NT2/D1 (cell line): ENCODE data around the gene CAMTA1.

Experiments
- DNase-seq: peaks from one replicate; pipeline ENCODE4 v3.0.0-alpha.2; 2011; ENCODE audit warnings: low read depth, low spot score
- H3K27me3 ChIP-seq: 2 replicates; pipeline ENCODE4 v1.6.0; 2011; ENCODE audit warnings: mild to moderate bottlenecking; ENCODE audit not compliant: insufficient read length, insufficient read depth
- H3K36me3 ChIP-seq: 2 replicates; pipeline ENCODE4 v1.6.1; 2011; ENCODE audit warnings: mild to moderate bottlenecking, low read length, mixed read lengths; ENCODE audit not compliant: insufficient read depth, insufficient read length
- H3K4me1 ChIP-seq: 2 replicates; pipeline ENCODE4 v1.5.1; 2011; ENCODE audit not compliant: insufficient read depth, insufficient read length
- H3K4me3 ChIP-seq: 2 replicates; pipeline ENCODE4 v1.5.1; 2011; ENCODE audit warnings: low read depth; ENCODE audit not compliant: insufficient read length
- H3K9ac ChIP-seq: 2 replicates; pipeline ENCODE4 v1.6.0; 2011; ENCODE audit warnings: low read depth; ENCODE audit not compliant: insufficient read length
- H3K9me3 ChIP-seq: 2 replicates; pipeline ENCODE4 v1.5.1; 2011; ENCODE audit warnings: mild to moderate bottlenecking, low read length; ENCODE audit not compliant: insufficient read depth
- SUZ12 ChIP-seq: IDR thresholded peaks from 2 replicates; pipeline ENCODE4 v1.6.1; 2011; ENCODE audit not compliant: insufficient read length, insufficient read depth; ENCODE audit errors: extremely low read depth
- YY1 ChIP-seq: IDR thresholded peaks from 2 replicates; pipeline ENCODE4 v1.6.1; 2011; ENCODE audit not compliant: insufficient read length, insufficient read depth
- ZNF274 ChIP-seq: IDR thresholded peaks from 2 replicates; pipeline ENCODE4 v1.6.1; 2011; ENCODE audit warnings: mild to moderate bottlenecking, low read depth, low read length

Gene CAMTA1

DNA sequence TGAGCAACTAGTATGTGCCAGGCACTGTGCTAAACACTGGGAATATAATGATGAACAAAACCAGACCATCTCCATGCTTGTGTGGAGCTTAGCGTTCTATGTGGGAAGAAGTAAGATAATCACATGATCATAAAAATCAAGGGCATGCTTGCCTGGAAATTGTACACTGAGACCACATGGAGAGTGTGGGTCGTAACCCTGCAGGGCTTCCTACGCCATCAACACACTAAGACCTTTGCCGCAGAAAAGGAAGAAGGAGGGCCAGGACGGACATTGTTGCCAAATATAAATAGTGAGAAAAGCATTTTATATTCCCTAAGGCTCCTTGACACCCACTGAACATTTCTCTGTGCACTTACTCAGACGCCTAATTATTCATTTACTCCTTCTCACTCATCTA lies 597.7 kb downstream of the CAMTA1 start:
- no peaks in the 10 kb centered on the region for H3K36me3 ChIP-seq
- no peaks in the 10 kb centered on the region for H3K27me3 ChIP-seq
- no peak overlapping the region for H3K9ac ChIP-seq
- no peaks in the 10 kb centered on the region for H3K9me3 ChIP-seq
- peaks cover 7% of the 10 kb centered on the region for H3K4me1 ChIP-seq
- TF ChIP-seq YY1 (no peak), SUZ12 (no peak), ZNF274 (no peak)
- no peak overlapping the region for H3K4me3 ChIP-seq
- no peak for DNase-seq

DNA sequence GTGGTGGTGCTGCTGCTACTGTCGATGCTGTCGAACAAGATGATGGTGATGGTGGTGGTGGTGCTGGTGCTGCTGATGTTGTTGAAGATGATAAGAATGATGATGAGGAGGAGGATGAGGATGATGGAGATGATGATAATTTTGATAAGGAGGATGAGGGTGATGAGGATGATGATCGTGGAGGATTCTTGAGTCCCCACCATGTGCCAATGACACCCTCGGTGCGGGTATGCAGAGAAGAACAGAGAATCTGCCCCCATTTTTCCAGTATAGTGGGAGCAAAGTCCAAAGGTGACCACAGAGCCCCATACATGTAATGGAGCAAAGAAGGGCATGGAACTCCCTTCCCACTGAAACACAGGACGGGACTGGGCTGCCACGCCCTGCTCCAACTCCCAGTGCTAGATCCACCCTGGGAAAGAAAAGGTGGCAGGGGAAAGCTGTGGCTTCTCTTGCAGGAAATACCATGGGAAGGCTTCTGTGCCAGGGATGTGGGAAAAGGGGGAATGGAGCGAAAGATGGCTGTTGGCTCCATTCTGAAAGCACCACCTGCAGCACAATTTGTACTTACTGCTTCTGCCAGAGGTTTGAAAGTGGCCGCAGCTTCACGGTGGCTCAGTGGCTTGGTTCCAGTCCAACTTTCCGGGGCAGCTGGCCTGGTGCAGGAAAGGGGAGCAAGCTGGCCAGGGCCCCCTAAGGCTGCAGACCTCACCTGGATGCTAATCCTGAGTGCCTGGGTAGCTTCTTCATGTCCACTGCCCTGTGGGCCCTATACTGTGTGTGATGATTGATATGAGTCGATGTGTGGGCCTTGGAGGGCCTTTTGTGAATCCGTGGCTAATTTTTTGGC lies 598.6 kb downstream of the CAMTA1 start:
- DNase-seq: no peak
- TF ChIP-seq YY1: no peak
- TF ChIP-seq ZNF274: no peak
- no peak for TF ChIP-seq SUZ12
- H3K4me3 ChIP-seq: no peak overlapping the region
- H3K9ac ChIP-seq: no peak overlapping the region
- H3K4me1 ChIP-seq: peaks cover 9% of the 10 kb centered on the region
- no peaks in the 10 kb centered on the region for H3K27me3 ChIP-seq
- no peaks in the 10 kb centered on the region for H3K9me3 ChIP-seq
- no peaks in the 10 kb centered on the region for H3K36me3 ChIP-seq

DNA sequence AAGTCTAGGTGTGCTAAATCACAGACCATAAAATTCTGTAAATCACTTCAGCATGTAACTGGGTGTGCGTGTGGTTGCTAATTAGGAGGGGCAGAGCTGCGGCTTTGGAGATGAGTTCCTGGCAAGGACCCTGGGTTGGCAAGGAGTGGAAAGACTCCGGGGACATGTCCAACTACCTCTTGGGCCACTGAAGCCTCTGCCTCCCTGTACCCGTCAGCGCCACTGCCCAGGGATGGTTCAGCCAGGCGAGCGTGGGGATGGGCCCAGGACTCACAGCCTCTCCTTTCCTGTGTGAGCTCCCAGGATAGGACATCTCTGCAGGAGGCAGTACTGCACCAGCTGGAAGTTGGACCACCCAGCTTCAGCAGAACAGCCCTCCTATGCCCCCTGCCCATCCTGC lies 599.4 kb downstream of the CAMTA1 start:
- no peak for DNase-seq
- no peak for TF ChIP-seq ZNF274
- TF ChIP-seq SUZ12: no peak
- TF ChIP-seq YY1: no peak
- H3K4me1 ChIP-seq: peaks cover 12% of the 10 kb centered on the region

DNA sequence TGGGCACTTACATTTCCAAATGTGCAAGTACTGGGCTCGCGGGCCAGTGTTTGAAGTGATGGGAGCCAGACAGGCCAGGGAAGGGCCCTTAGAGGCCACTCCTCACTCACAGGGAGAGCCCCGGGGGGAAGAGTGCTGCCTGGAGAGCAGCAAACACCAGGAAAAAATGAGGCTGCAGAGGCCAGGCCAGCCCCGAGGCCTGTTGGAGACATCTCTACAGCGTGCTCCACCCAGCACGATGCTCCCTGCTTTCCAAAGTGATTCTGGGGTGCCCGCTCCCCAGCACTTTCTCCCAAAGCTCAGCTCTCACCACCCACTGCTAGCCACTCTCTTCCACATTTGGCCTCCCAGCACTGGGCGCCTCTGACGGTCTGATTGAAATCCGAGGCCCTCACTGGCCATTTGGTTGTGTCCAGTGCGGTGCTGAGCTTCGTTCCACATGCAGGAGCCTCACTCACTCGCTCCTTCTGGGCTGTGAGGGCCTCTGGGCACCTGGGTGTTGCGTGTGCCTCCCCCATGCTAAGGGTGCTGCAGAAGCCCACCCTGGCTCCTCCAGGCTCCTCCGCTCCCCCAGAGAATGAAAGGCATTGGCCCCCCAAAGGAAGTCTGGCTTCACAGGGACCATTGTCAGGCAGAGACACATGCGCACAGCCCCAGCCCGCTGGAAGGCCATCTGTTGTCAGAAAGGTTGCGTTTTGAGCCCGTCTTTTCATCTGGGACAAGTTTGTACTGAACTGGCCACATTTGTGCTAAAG lies 600.4 kb downstream of the CAMTA1 start:
- Histone ChIP-seq H3K4me1 (peaks cover 12% of the 10 kb centered on the region), H3K36me3 (no peaks in the 10 kb centered on the region), H3K4me3 (no peak overlapping the region), H3K27me3 (no peaks in the 10 kb centered on the region), H3K9ac (no peak overlapping the region), H3K9me3 (no peaks in the 10 kb centered on the region)
- TF ChIP-seq ZNF274 (no peak), YY1 (no peak), SUZ12 (no peak)
- DNase-seq: no peak

More for the DNA sequence above, 599.4 kb downstream of the CAMTA1 start:
- H3K4me3 ChIP-seq: no peak overlapping the region
- H3K9me3 ChIP-seq: no peaks in the 10 kb centered on the region
- no peak overlapping the region for H3K9ac ChIP-seq
- no peaks in the 10 kb centered on the region for H3K36me3 ChIP-seq
- H3K27me3 ChIP-seq: no peaks in the 10 kb centered on the region

DNA sequence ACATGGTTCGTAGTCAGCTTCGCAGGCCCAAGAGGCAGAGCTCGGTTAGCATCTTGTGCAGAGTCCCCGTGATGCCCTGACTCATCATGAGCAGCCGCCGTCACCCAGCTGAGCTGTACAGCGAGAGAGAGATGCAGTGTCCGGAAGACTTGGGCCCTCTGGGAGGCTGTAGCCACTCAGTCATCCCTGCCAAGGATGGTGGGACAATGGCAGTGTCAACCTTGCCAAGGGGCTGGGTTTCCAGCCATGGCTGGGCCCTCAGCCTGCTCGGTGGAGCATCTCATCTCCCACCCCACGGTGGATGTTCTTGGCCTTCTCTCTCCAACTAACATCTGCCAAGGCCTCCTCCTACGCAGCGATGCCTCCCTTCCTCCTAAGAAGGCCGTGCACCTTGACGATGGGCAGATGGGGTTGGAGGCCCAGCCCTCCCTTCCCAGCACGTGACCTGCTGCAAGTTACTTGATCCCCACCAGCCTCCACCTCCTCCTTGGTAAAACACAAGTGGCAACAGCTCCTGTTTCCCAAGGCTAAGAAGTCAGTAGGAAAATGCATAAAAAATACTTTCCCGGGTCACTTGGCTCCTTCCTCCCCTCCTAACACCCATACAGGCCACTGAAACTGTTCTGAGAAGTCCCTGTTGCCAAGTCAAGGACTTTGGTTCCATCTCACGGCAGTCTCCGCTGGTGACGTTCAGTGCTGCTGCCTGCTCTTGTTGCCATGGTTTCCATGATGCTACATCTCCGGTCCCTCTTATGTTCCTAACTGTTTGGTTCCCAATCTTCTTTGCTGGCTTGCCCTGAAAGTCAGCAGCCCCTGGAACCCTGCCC lies 601.2 kb downstream of the CAMTA1 start:
- H3K36me3 ChIP-seq: no peaks in the 10 kb centered on the region
- no peaks in the 10 kb centered on the region for H3K9me3 ChIP-seq
- no peak overlapping the region for H3K9ac ChIP-seq
- no peaks in the 10 kb centered on the region for H3K27me3 ChIP-seq
- DNase-seq: no peak
- no peak overlapping the region for H3K4me3 ChIP-seq
- TF ChIP-seq ZNF274 (no peak), YY1 (no peak), SUZ12 (no peak)
- H3K4me1 ChIP-seq: peaks cover 10% of the 10 kb centered on the region

DNA sequence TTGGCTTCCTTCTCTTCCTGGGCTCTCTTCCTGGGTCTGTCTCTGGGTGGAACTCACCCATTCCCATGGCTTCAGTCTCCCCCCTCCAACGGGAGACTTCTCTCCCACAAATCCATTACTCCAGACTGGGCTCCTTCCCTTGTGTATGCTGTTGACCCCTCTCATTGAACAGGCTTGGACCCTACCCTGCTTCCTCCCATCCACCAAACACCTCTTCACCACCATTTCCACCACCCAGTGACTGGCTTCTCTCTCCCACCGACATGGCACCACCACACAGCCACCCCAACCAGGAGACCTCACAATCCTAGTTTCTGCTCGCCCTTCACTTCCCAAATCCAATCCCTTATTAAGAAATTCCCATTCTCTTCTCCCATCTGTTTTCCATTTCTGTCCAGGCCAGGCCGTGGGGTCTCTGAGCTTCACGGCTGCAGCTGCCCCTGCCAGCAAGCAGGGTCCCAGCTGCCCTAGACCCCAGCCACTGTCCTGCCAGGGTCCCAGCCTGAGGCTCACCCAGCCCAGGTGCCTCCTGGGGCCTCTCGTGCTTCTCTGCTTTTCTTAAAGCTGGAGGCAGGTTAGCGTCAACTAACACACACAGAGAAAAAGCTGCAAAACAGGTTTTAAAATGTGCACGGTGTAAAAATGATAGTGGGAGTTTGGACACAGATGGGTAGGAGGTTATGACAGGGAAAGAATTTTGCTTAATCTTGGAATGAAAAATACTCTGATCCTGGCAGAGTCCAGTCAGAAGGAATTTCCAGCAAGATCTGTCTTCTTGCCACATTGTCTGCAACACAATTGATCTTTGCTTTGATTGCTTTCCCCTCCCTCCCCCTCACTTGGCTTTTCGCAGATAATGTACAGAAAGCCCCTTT lies 602.0 kb downstream of the CAMTA1 start:
- DNase-seq: no peak
- no peaks in the 10 kb centered on the region for H3K36me3 ChIP-seq
- H3K4me1 ChIP-seq: peaks cover 10% of the 10 kb centered on the region
- H3K4me3 ChIP-seq: no peak overlapping the region
- no peak overlapping the region for H3K9ac ChIP-seq
- no peaks in the 10 kb centered on the region for H3K9me3 ChIP-seq
- H3K27me3 ChIP-seq: no peaks in the 10 kb centered on the region
- TF ChIP-seq YY1 (no peak), SUZ12 (no peak), ZNF274 (no peak)
